ENCODE measurements around the gene ARAP1.

DNA sequence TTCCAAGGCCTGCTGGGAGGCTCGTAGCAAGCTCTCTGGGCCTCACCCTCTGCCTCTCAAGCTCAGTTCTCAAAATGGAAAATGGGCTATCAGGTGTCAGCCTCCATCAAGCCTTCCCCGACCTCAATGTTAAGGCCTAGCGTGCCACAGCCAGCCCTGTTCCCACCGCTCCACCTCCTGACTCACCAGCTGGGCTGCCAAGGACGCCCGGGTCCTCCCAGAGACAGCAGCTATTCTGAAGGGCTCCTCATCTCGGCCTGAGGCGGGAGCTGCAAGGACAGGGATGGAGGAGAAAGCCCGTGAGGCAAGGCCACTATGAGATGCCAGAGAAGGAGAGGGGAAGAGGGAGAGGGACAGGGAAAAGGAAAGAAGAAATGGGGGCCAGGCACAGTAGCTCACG, 19.9 kb downstream of the ARAP1 start:
- TF ChIP-seq POLR2A (IDR thresholded peaks at IDR 0.05) (no peak), EP300 (IDR thresholded peaks at IDR 0.05) (no peak), POLR2AphosphoS5 (IDR thresholded peaks at IDR 0.05) (no peak)
- TF ChIP-seq, protein P1, sequence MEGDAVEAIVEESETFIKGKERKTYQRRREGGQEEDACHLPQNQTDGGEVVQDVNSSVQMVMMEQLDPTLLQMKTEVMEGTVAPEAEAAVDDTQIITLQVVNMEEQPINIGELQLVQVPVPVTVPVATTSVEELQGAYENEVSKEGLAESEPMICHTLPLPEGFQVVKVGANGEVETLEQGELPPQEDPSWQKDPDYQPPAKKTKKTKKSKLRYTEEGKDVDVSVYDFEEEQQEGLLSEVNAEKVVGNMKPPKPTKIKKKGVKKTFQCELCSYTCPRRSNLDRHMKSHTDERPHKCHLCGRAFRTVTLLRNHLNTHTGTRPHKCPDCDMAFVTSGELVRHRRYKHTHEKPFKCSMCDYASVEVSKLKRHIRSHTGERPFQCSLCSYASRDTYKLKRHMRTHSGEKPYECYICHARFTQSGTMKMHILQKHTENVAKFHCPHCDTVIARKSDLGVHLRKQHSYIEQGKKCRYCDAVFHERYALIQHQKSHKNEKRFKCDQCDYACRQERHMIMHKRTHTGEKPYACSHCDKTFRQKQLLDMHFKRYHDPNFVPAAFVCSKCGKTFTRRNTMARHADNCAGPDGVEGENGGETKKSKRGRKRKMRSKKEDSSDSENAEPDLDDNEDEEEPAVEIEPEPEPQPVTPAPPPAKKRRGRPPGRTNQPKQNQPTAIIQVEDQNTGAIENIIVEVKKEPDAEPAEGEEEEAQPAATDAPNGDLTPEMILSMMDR (IDR thresholded peaks at IDR 0.05), result no peak

All from suprapubic skin (tissue), 4 donors.